ENCODE data around the gene ZNF143.
"Not testable (repeated sequence)": the region's sequence is repeated elsewhere in the genome, so short reads cannot be mapped to it uniquely, and the experiment has no call there.

The ZNF143 gene

DNA sequence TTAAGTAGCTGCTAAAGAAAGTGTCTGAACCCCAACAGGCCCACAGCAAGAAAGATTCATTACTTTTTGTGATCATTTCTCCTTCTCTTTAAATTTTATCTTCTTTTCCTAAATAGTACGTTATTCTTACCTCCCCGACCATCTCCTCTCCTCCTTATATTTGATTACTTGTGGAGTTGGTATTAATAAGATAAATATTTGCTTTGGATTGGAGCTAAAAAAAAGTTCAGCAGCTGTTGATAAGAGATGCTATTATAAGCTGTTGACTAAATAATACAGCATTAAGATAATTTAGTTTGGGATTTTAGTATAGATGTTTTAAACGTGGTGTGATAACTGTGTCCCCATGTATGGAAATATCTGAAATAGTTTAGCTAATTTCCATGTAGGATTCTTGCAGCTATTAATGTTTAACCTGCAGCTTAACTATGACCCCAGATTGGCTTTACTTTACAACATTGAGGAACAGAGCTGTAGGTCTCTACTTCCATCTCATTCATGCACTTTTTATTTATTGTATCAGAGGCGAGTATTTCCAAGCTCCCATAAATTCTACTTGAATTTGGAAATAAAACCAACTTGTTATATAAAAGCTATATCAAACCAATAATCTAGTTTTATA is 37.8 kb downstream of the ZNF143 start:
- no peak for DNase-seq (ENCODE audit: low spot score)

GRCh38 chr11:9506489-9507276 is 45.9 kb downstream of the ZNF143 start:
- peak; percentile 64 for DNase-seq (ENCODE audit: low spot score)

DNA sequence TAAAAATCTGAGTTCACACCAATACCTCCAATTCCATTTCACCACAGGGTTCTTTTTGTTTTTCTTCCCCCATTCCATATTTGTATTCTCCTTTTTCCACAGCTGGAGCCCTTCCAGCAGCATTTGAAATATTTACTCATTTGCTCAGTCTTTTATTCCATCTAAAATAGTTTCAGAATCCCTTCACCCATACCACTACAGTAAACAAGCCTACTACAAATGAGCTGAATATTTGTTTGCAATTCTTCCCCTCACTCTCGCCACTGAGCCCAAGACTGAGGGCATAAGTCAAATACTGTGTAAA is 46.4 kb downstream of the ZNF143 start:
- DNase-seq (ENCODE audit: low spot score) = no peak

DNA sequence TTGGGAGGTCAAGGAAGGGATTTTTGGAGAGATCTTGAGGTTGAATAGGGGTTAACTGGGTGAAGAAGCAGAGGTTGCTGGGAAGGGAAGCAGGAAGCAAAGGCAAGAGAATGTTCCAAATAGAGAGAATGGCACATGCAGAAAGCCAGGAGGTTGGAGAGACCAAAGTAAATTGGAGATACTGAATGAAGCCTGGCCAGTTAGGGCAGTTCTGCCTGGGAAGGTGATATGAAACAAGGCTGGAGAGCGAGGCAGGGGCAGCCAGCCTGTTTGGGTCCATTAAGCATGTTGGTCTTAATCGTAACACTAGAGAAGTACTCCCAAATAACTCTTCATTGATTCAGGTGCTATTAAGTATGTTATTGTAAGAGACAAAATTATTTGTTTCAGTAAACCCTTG is 48.2 kb downstream of the ZNF143 start:
- no peak for DNase-seq (ENCODE audit: low spot score)

GRCh38 chr11:9512370-9513019 is 51.7 kb downstream of the ZNF143 start:
- DNase-seq (ENCODE audit: low spot score) = no peak

GRCh38 chr11:9514576-9514975 is 53.8 kb downstream of the ZNF143 start:
- DNase-seq (ENCODE audit: low spot score) = not testable (repeated sequence)

GRCh38 chr11:9516113-9516512 is 55.3 kb downstream of the ZNF143 start:
- no peak for DNase-seq (ENCODE audit: low spot score)

- no peak for DNase-seq (ENCODE audit: low spot score)
Observed at GRCh38 chr11:9518835-9519410, 58.1 kb downstream of the ZNF143 start.

GRCh38 chr11:9524001-9524400 is 63.2 kb downstream of the ZNF143 start:
- no peak for DNase-seq (ENCODE audit: low spot score)

DNA sequence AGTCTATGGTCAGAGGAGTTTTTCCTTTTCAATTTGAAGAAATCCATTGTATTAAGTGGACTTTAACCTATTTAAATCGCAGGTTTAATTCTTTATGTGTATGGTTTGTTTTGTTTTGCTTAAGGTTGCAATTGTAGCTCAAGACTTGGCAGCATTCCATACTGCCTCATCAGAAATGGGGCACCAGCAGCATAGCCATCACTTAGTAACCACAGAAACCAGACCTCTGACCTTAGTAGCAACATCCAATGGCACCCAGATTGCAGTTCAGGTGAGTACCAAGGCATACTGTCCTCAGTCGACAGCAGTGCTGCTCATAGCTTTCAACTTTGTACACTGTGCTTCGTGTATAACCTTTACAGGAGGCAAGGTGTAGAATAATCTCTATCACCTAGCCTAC is 64.3 kb downstream of the ZNF143 start:
- DNase-seq (ENCODE audit: low spot score) = no peak

GRCh38 chr11:9527481-9528135 is 66.8 kb downstream of the ZNF143 start:
- DNase-seq (ENCODE audit: low spot score) = no peak

GRCh38 chr11:9528136-9528501 is 67.3 kb downstream of the ZNF143 start:
- no peak for DNase-seq (ENCODE audit: low spot score)

GRCh38 chr11:9528573-9529333 is 67.9 kb downstream of the ZNF143 start:
- no peak for DNase-seq (ENCODE audit: low spot score)

DNA sequence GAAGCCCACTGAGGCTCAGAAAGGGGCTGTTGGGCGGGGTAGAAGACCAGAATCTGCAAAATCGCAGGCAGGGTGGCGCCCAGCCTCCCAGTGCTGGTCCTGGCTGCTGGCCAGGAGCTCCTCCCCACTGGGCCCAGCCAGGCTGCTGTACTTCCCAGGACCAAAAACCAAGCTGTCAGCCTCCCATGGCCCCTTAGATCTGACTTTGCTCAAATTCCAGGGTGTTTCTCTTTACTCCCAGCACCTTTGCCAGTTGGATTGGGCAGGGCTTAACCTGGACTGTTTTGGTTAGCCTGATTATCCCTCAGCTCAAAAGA is 68.5 kb downstream of the ZNF143 start:
- no peak for DNase-seq (ENCODE audit: low spot score)

- DNase-seq (ENCODE audit: low spot score) = no peak
Observed at GRCh38 chr11:9530020-9530621, 69.3 kb downstream of the ZNF143 start.

DNA sequence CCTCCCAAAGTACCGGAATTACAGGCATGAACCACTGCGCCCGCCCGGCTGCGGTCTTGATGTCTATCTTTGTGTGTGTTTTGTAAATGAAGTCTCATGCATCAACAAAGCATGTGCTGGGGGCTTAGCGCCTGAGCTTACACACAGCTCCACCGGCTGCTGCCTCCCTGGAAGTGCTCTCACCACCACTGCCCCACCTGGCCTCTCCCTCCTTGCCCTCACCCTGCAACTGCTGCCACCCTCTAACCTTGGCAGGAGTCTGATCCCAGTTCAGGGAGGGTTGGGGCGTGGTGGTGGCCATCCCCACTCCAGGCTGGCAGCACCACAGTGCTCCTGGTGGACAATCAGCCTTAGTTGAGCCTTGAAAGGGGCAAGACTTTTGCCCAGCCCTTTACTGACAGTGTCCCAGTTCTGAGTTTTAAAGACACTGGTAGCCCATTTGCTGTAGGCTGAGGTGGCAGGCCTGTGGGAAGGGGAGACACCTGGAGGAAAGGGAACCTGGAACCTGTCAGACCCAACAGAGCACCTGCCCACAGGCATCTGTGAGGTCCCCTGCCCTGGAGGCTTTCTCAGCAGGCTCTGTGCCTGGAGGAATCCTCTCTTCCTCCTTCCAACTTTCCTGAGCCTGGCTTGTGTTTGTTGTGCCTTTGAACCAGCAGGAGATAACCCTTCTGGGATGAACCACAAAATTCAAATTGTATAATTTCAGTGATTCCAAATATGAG is 70.3 kb downstream of the ZNF143 start:
- no peak for DNase-seq (ENCODE audit: low spot score)

DNA sequence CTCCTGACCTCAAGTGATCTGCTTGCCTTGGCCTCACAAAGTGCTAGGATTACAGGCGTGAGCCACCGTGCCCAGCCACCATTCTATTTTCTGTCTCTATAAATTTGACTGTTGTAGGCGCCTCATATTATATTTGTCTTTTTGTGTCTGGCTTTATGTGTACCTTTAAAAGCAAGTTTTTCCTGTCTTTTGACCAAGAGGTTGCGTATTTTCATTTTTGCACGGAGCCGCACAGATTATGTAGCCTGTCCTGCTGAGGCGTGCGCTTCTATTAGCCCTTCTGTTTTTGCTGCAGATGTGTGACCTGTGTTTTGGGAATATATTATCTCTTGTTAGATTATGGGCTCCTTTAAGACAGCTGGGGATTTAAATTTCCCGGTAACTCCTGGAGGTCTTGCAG is 72.2 kb downstream of the ZNF143 start:
- DNase-seq (ENCODE audit: low spot score) = no peak

DNA sequence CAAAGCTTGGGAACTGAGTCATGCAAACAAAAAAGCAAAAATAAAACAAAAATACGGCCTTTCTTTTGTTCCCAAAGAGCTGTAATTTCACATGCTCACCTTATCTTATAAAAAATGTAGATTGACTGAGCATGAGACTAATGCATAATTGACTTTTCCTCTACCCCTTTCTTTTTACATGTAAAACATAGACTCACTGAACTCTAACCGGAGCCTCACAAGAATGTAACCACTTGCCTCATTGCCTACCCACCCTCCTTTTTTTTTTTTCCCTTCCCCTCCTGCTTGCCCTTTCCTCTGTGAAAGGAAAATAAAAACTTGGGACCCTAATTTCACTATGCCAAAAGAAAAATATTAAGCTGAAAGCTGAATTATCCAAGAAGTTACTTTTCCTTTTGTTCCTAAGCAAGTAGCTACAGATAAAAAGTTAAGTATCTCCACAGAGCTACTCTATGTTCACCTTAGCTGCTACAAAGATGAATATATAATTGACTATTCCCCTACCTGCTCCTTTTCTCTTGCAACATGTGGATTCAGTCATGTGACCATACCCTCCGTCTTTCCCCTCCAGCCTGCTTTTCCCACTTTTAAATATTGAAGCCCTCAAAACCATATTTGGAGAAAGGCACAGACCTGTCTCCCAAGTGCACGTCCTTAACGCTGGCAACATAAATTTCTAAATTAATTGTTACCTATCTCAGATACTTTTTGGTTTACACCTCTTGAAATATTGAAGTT is 73.1 kb downstream of the ZNF143 start:
- no peak for DNase-seq (ENCODE audit: low spot score)

DNA sequence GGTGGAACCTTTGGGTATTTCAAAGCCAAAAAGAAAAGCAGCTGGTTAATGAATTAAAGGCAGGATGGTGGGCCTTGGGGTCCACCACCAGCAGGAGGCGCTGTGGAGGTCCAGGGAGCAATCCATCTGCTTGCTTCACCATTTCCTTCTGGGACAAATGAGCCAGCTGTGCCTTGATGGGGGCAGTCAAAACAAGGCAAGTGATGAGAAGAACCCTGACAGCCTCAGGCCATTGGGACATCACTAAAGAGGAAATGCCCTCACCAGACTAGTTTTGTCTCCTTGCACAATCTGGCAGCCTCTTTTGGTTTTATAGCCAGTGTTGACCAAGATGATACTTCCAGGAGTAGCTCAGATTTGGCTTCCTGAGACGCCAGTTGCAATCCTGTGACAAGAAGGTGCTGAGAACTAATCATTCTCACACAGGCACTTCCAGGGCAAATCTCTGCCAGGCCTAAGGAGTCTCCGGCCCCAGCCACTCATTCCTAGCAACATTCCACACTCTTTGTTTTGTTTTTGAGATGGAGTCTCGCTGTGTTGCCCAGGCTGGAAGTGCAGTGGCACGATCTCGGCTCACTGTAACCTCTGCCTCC is 74.5 kb downstream of the ZNF143 start:
- DNase-seq (ENCODE audit: low spot score) = peak; percentile 14

GRCh38 chr11:9538548-9538947 is 77.7 kb downstream of the ZNF143 start:
- DNase-seq (ENCODE audit: low spot score) = no peak

All from putamen (tissue), 1 donor.